Duodenal mucosa (tissue), 2 donors: ENCODE measurements around the gene CASP5.
"Not testable (repeated sequence)": the region's sequence is repeated elsewhere in the genome, so short reads cannot be mapped to it uniquely, and the experiment has no call there.

ENCODE experiments used
- H3K27ac ChIP-seq: one replicate; pipeline ENCODE4 v1.7.0; 2013; ENCODE audit warnings: low read depth, low read length
- H3K27me3 ChIP-seq, 2 donors: one replicate each; pipeline ENCODE4 v1.7.0; 2013; ENCODE audit warnings: low read length in 2 of 2, control low read depth in 1 of 2; ENCODE audit not compliant: insufficient read depth in 2 of 2, control insufficient read depth in 1 of 2
- H3K36me3 ChIP-seq, 2 donors: one replicate each; pipeline ENCODE4 v1.7.0; 2013; ENCODE audit warnings: low read length in 2 of 2, control low read depth in 1 of 2; ENCODE audit not compliant: insufficient read depth in 2 of 2, control insufficient read depth in 1 of 2
- H3K4me1 ChIP-seq, 2 donors: one replicate each; pipeline ENCODE4 v1.7.0; 2013; ENCODE audit warnings: low read length in 2 of 2, control low read depth in 1 of 2; ENCODE audit not compliant: insufficient read depth in 2 of 2, control insufficient read depth in 1 of 2
- H3K4me3 ChIP-seq, 2 donors: one replicate each; pipeline ENCODE4 v1.7.0; 2013; ENCODE audit warnings: low read length in 2 of 2, low read depth in 1 of 2
- H3K9ac ChIP-seq, 2 donors: one replicate each; pipeline ENCODE4 v1.7.0; 2013; ENCODE audit warnings: low read length in 2 of 2, low read depth in 1 of 2
- H3K9me3 ChIP-seq, 2 donors: one replicate each; pipeline ENCODE4 v1.7.0; 2013; ENCODE audit warnings: low read length in 2 of 2, control low read depth in 1 of 2; ENCODE audit not compliant: control insufficient read depth in 1 of 2

The CASP5 gene

DNA sequence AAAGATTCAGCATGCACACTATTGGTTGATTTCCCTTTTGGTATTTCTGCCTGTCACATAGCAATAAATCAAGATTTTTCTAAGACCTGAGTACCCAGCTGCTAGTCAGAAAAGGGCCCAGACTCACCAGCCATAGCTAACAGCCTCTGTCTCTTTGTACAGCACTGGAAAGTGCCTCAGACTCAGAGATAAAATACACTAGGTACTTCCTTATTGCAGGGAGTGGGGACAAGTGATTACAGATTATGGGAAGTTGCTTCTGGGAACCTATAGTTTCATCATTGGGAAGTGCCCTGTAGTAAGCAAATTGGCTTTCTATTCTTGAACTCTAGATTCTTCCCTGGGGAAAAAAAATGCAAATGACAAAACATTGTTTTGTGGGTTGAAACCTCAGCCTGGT is at the start of gene CASP5:
CASP5 (minus strand) TSS at position 166 of the 400 bp plus-strand sequence; CDS start at position 134, 32 bp downstream.
- H3K4me1 ChIP-seq: peaks cover 3 to 13% of the 10 kb centered on the region in 2 donors
- peak within 1 kb of the TSS in 1 of 2 donors; percentile 24 for H3K4me3 ChIP-seq
- no peak within 1 kb of the TSS for H3K27ac ChIP-seq

DNA sequence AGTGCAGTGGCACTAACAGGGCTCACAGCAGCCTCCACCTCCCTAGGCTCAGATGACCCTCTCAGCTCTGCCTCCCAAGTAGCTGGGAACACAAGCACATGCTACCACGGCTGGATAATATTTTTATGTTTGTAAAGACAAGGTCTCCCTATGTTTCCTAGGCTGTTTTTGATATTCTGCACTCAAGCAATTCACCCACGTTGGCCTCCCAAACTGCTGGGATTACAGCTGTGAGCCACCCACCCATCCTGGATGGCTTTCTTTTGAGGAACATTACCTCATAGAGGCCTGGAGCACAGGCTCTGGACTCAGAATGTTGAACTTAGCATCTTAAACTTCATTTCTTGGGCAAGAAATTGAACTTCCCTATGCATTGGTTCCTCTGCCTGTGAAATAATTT is 49.1 kb upstream of the CASP5 start:
- H3K36me3 ChIP-seq, H3K4me1 ChIP-seq, H3K9ac ChIP-seq, H3K9me3 ChIP-seq, H3K27me3 ChIP-seq, H3K4me3 ChIP-seq, H3K27ac ChIP-seq: not testable (repeated sequence)

More for the DNA sequence above, at the start of gene CASP5:
- no peaks in the 10 kb centered on the region for H3K9me3 ChIP-seq
- H3K9ac ChIP-seq: no peak within 1 kb of the TSS
- peaks cover 5 to 17% of the 10 kb centered on the region in 2 donors for H3K36me3 ChIP-seq
- H3K27me3 ChIP-seq: no peaks in the 10 kb centered on the region

- no peaks in the 10 kb centered on the region for H3K36me3 ChIP-seq
- H3K9me3 ChIP-seq: no peaks in the 10 kb centered on the region
- no peaks in the 10 kb centered on the region for H3K4me1 ChIP-seq
- H3K27me3 ChIP-seq: no peaks in the 10 kb centered on the region
- H3K27ac ChIP-seq: no peak overlapping the region
- H3K4me3 ChIP-seq: peak overlapping the region in 1 of 2 donors; percentile 12
- H3K9ac ChIP-seq: no peak overlapping the region
These were observed 48.2 kb upstream of the CASP5 start for GRCh38 chr11:105071089-105071732.

DNA sequence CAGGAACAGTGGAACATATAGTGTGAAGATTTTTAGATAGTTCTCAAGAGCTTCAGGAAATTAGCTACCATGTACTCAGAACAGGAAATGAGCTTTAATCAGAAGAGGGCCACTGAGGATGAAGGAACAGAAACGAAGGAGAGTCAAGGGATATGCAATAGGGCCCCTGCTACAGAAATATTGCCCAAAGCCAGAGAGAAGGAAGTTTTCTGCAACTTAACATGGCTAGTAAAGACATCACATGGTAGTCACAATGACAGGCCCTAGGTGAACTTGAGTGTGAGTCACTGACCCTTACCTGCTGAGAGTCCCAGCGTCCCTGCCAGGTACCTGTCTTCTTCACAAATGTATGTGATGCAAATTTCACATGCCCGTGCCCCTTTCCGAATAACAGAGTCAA is 47.3 kb upstream of the CASP5 start:
- Histone ChIP-seq H3K27me3 (no peaks in the 10 kb centered on the region), H3K9me3 (no peaks in the 10 kb centered on the region), H3K4me3 (no peak overlapping the region), H3K9ac (no peak overlapping the region), H3K36me3 (no peaks in the 10 kb centered on the region), H3K4me1 (no peaks in the 10 kb centered on the region), H3K27ac (no peak overlapping the region)

DNA sequence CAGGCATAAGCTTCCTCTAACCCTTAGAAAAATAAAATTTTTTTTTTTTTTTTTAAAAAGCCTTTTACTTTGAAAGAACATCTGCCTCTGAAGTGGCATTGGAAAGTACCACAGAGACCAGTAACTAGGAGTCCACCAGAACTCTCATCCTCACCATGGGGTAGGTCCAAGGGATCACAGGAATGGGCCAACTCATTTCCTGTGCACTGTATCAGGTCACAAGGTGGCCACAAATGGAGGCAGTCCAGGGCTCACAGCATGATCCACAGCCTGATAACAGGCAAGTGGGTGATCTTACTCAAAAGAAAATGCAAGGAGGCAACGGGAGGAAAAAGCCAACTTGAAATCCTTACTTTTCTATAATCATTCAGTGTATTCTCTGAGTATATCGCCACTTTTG is 46.8 kb upstream of the CASP5 start:
- H3K9me3 ChIP-seq, H3K4me1 ChIP-seq, H3K27me3 ChIP-seq, H3K9ac ChIP-seq, H3K4me3 ChIP-seq, H3K36me3 ChIP-seq, H3K27ac ChIP-seq: not testable (repeated sequence)

GRCh38 chr11:105063245-105063941 is 40.4 kb upstream of the CASP5 start:
- not testable (repeated sequence) for H3K36me3 ChIP-seq, H3K4me3 ChIP-seq, H3K4me1 ChIP-seq, H3K9me3 ChIP-seq, H3K27ac ChIP-seq, H3K9ac ChIP-seq, H3K27me3 ChIP-seq

- Histone ChIP-seq H3K27ac (no peak overlapping the region), H3K4me1 (no peaks in the 10 kb centered on the region), H3K4me3 (no peak overlapping the region), H3K9ac (no peak overlapping the region), H3K36me3 (no peaks in the 10 kb centered on the region), H3K9me3 (no peaks in the 10 kb centered on the region), H3K27me3 (no peaks in the 10 kb centered on the region)
These were observed 34.5 kb upstream of the CASP5 start for GRCh38 chr11:105057432-105057831.

DNA sequence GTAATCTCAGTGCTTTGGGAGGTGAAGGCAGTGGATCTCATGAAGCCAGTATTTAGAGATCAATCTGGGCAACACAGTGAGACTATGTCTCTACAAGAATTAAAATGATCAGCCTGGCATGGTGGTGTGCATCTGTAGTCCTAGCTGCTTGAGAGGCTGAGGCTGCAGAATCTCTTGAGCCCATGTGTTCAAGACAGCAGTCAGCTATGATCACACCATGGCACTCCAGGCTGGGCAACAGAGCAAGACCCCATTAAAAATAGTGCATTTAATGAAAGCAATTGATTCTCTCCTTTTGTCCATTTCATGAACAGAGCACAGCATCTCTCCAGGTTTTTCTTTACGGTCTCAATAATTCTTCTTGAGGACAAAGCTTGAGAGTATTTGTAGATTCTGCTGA is 33.5 kb upstream of the CASP5 start:
- no peaks in the 10 kb centered on the region for H3K27me3 ChIP-seq
- no peak overlapping the region for H3K4me3 ChIP-seq
- no peaks in the 10 kb centered on the region for H3K36me3 ChIP-seq
- H3K27ac ChIP-seq: no peak overlapping the region
- H3K9me3 ChIP-seq: no peaks in the 10 kb centered on the region
- no peaks in the 10 kb centered on the region for H3K4me1 ChIP-seq
- H3K9ac ChIP-seq: no peak overlapping the region

- Histone ChIP-seq H3K9ac (no peak overlapping the region), H3K4me1 (no peaks in the 10 kb centered on the region), H3K4me3 (no peak overlapping the region), H3K27me3 (no peaks in the 10 kb centered on the region), H3K36me3 (no peaks in the 10 kb centered on the region), H3K27ac (no peak overlapping the region), H3K9me3 (no peaks in the 10 kb centered on the region)
These were observed 31.9 kb upstream of the CASP5 start for GRCh38 chr11:105054723-105055493.

DNA sequence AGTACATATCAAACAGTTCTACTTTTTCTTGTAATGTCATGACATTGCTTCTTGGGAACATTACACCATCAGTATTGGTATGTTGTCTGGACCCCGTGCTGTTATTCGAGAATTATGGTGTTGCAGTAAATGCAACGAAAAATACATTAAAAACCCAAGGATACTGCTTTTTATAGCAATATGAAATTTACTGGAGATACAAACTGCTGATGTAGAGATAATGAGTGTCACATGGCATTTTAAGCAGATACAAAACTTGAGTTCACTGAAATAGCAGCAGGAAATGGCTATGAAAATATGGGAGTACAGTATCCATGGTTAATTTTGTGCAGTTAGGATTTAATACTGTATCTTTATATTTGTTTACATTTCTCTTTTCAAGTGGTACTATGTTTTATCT is 29.5 kb upstream of the CASP5 start:
- Histone ChIP-seq H3K4me1 (no peaks in the 10 kb centered on the region), H3K27me3 (no peaks in the 10 kb centered on the region), H3K9ac (no peak overlapping the region), H3K27ac (no peak overlapping the region), H3K9me3 (no peaks in the 10 kb centered on the region), H3K36me3 (no peaks in the 10 kb centered on the region), H3K4me3 (no peak overlapping the region)
